ENCODE measurements around the gene TTC31.

The TTC31 gene

DNA sequence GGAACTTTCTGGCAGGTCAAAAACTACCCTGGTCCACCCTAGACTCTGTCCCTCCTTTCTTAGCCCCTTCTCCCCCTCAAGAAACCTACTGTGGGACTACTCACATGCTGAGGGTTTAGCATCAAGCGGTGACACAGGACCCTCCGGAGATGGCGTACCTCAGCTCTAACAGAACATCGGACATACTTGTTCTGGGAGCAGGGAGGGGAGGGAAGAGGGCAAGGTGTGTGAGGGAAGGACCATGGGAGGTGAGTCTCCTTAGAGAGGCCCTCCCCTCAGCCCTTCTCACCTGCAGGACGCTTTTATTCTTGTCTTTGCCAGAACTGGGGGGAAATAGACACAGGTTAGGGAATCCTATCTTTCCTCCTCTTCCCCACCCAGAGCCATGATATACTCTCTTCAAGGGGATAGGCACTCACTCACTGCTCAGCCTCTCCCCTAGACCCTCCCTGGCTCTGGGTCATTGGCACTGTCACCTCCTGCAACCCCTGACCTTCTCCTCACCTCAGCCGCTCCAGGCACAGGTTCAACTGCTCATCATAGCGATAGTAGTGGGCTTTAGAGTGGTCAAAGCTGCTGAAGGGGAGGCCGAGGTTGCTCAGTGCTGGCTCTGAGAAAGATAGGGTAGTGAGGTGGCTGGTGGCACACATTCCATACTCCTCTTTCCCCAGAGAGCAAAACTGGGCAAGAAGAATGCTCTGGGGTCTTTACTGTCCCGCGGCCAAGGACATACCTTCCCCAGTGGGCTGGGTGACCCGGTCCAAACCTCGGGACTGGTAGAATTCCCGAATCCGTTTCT, 22.8 kb downstream of the TTC31 start:
- no peak for DNase-seq (ENCODE audit: low read depth)

DNA sequence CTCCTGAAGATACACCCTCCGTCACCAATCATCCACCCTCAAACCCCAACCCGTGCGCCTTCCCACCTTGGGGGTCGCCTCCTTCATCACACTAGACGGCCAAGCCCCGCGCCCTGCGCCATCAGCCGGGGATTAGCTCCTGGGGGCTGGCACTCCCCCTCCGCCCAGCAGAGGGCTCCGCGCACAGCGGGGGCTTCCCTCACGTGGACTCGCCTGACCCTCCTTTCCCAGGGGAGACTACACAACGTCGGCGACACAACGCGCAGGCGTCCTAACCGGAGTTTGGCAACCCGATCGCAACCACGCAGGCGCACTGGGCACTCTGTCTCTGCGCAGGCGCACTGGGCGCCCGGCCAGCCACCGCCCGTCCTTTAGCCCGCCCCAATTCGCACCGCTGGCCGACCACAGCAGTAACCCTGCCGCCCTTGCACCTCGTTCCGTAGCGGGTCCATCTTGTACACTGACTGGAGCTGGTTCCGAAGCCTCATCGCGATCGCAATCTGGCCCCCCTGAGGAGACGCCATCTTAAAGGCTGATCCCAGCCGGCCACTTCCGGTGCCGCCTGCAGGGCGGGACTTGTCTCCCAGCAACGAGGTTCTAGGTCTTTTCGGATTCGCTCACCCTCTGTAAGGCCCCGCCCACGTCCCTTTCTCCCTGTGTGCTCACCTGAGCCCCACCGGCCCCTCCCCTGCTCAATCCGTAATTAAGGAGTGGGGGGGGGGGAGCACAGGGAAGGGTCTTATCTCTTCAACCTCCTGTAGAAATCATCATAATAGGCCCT, 24.5 kb downstream of the TTC31 start, which contains the start of gene PCGF1:
Gene PCGF1 (minus strand): TSS at position 551 of the 781 bp plus-strand sequence. CDS start 27 bp downstream, at position 524.
- DNase-seq (ENCODE audit: low read depth) = peak; percentile 97

DNA sequence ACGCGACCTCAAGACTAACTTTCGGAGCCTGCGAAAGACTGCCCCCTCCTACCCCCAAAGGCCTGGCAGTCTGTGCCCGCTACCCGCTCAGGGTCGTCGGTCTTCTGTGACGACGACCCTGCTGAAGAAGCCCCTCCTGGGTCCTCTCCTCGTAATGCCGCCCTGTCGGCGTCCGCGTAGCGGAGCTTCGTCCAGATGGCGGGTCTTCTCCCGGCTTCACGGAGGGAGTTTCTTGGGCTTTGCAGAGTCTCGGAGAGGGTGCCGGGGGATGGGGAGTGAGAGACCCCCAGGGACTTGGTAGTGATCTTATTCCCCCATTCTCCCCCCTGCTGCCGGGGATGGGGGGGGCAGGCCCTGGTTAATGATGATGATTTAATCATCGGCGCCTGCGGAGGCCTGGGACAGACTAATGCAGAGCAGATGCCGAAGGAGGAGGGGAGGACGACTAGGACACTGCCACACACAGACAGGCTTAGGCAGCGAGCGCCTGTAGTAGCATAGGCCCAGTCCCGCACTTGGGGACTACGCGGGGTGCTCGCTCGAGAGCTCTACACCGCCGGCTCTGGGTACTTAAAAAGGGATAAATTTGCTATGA, 25.1 kb downstream of the TTC31 start:
- no peak for DNase-seq (ENCODE audit: low read depth)

DNA sequence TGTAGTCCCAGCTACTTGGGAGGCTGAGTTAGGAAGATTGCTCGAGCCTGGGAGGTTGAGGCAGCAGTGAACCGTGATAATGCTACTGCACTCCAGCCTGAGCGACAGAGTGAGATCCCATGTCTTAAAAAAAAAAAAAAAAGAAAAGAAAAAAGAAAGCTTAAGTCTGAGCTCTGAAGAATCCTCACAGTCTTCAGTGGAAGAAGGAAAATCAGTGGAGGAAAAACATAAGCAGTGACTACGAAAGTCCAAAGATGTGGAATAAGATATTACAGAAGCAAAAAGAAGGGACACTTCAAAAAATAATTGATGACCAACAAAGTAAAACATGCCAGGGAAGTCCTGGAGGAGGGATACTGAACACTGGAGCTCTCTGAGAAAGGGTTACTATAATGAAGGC, 27.4 kb downstream of the TTC31 start:
- no peak for DNase-seq (ENCODE audit: low read depth)

DNA sequence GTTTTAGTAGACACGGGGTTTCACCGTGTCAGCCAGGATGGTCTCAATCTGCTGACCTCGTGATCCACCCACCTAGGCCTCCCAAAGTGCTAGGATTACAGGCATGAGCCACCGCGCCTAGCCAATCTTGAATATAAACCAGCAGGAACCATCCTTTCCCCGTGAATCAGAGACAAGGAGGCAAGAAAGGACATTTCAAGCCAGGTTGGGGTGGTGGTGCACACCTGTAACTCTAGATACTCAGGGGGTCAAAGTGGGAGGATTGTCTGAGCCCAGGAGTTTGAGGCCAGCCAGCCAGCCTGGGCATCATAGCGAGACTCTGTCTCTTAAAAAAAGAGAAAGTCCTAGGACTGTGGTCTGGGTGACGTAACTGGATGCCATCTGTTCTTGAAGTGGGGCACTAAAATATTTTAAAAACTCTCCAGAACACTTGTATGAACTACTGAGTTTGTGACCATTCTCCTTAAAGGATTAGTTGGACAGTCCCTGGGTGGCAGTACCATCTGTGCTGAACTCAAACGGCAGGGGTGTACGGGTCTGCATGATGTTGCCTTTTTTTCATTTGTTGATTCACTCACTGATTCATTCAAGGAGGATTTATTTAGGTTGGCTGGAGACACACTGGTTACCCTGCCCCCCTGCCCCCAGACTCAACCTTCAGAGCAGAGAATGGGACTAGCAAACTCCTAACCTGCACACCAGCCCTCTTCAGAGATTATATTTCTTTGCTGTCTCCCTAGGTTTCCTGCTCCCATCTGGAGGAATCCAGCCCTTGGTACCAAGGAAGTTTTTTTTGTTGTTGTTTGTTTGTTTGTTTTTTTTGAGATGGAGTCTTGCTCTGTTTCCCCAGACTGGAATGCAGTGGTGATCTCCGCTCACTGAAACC, 28.5 kb downstream of the TTC31 start:
- no peak for DNase-seq (ENCODE audit: low read depth)

DNA sequence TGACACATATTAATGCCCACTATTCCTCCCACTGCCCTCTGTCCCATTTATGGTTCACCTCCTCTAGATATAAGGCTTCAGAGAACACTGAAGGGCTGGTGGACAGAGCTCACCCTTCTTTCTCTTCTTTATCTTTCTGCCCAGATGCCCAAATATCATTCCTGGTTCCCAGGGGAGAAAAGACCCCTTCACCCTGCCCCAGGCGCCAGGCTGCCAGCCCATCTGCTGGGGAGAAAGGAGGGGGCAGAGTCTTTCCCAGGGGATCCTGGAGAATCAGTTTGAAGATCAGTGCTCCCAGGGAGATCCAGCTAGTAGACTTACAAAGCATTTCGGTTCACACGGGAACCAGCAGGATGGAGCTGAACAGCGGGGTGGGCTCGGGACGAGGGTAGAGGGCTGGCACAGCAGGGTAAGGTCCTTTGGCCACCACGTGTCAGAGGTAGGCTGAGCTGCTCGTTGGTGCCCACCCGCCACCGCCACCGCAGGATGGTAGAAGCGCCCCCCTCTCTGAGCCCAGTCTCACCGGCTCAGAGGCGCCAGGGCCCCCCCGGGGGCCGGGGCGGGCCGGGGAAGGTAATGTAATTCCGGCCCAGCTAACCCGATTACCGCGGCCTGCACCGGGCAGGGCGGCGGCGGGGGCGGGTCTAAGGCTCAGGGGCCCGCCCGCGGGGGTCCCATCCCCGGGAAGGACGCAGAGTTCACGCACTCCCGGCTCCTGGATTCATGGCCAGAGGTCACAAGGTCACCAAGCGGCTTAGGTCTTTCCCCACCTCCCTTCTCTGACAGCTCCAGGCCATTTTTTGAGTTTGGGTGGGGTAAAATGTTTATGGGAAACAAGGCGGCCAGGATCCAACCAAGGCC, 30.1 kb downstream of the TTC31 start:
- no peak for DNase-seq (ENCODE audit: low read depth)

DNA sequence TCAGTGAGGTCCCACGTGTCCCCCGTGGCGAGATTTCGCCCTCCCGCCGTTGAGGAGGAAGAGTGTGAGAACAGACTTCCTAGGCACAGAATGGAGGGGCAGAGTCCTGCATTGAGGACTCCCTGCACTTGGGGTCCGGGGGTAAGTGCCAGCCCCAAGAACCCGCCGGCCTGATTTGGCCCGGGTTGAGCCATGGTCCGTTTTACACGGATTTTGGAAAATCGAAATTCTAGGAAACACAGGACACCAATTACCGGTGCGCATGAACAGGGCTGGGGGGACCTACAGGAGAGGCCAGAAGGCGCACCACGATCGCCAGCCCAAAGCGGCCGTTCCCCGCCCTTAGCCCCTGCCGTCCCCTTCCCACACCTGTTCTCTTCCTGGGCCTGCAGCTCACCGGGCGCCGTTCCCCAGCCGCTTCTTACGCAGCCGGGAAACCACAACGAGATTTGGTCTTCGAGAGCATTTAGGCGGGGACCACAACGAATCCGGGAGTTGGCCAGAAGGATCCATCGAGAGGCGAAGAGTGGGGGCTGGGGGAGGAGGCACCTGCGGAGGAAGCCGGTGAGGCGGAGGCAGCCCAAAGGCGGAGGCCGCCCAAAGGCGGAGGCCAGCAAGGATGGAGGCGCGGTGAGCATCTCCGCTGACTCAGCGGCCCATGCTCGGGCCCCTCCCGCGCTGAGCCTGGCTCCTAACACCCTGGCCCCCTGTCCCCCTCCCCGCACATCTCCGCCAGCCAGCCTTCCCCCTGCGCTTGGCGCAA, 30.9 kb downstream of the TTC31 start:
- no peak for DNase-seq (ENCODE audit: low read depth)

DNA sequence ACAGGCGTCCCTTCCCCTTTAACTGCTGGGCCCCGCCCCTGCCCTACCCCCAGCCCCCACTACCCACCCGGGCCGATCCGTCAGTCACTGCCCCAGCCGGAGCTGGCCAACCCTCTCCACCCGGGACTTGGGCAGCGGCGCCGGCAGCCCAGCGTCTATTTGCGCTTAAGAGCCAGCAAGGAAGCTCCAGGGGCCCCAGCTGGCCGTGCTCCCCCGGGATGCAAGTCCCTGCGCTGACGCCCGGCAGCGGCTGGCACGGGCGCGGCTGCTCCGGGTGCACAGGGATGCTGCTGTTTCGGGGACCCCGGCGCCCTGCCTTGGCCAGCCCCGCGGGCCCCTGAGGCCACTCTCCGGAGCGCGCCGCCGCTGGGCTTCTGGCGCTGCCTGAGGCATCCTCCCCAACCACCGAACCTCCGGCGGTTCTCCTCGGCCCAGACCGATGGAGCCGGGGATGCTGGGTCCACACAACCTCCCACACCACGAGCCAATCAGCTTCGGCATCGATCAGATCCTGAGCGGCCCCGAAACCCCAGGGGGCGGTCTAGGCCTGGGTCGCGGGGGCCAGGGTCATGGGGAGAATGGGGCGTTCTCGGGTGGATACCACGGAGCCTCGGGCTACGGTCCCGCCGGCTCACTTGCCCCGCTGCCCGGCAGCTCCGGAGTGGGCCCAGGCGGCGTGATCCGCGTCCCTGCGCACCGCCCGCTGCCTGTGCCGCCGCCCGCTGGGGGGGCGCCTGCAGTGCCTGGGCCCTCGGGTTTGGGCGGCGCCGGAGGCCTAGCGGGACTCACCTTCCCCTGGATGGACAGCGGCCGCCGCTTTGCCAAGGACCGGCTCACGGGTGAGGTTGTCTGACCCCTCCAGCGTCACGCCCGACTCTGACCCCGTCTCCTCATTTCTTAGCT, 31.7 kb downstream of the TTC31 start, which contains the start of gene TLX2:
Gene TLX2 (plus strand): TSS at position 83 of the 903 bp plus-strand sequence. CDS start 357 bp downstream, at position 440.
- DNase-seq (ENCODE audit: low read depth) = no peak

DNA sequence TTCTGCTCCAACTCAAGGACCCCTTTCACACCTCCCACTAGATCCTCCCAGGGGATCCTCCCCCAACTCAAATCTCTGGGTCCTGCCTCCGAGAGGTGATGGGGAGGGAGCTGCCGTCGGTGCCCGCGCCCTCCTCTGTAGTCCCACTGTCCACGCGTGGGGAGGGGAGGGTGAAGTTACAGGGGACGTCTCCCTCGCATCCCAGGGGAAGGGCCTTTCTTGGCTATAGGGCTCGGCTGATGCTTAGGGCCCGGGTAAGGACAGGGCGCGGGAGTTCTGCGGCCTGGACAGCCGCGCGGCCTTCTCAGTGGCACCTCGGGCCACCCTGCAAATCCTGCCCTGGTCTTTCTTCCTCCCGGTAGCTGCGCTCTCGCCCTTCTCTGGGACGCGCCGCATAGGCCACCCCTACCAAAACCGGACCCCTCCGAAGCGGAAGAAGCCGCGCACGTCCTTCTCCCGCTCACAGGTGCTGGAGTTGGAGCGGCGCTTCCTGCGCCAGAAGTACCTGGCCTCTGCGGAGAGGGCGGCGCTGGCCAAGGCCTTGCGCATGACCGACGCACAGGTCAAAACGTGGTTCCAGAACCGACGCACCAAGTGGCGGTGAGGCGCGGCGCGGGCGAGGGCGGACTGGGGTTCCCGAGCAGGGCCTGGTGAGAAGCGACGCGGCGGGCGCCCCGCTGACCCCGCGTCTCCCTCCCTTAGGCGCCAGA, 32.5 kb downstream of the TTC31 start:
- no peak for DNase-seq (ENCODE audit: low read depth)

DNA sequence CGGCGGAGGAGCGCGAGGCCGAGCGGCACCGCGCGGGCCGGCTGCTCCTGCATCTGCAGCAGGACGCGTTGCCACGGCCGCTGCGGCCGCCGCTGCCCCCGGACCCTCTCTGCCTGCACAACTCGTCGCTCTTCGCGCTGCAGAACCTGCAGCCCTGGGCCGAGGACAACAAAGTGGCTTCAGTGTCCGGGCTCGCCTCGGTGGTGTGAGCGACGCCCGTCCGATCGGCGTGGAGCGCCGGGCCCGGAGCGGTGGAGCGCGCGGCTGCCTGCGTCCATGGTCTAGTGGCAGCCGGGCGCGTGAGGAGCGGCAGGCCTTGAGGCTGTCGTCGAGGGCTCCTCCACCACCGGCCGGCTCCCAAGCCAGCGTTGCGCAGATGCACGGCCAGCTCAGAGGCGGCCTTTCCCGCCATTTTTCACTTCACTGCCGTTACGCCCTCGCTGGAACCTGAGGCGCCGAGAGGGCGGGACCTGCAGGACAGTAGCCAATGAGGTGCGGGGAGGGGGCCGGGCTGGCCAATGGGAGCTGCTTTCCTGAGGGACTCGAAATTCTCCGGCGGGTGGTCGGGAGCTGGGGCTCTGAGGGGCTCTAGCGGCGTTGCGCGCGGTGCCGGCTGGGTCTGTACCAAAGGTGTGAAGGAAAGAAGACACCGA, 33.2 kb downstream of the TTC31 start:
- peak; percentile 57 for DNase-seq (ENCODE audit: low read depth)

DNA sequence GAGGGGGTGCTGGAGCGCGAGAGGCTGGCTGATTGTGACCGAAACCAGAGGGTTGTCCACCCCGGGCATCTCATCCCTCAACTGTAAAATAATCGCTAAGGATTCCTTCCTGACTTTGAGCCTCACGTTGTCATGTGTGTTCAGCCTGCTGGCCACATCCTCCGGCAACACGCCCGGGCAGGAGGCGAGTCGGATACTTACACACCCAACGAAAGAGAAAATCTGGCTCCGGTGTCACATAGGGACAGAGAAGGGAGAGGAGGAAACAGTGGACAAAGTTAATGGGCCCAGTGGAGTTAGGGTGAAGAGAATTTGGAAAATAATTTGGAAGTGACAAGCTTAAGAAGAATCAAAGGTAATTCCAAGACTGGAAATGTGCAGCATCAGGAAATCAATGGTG, 33.8 kb downstream of the TTC31 start:
- no peak for DNase-seq (ENCODE audit: low read depth)

DNA sequence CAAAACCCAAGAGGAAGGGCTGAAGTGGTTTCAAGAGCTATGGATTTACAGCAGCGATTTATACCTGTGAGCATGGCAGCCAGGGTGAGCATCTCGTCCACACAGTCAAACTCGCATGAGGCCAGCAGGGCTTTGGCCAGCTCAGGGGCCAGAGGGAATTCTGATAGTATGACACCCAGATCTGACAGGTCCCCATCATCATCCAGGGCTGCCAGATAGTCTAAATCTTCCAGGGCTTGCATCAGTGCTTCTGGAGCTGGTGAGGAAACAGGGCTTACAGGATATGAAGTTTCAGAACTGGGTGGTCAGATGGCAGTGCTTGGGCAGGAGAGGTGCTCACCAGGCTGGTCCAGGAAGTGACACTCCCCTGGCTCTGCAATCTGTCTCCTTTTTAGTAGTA, 39.6 kb downstream of the TTC31 start:
- DNase-seq (ENCODE audit: low read depth) = no peak

DNA sequence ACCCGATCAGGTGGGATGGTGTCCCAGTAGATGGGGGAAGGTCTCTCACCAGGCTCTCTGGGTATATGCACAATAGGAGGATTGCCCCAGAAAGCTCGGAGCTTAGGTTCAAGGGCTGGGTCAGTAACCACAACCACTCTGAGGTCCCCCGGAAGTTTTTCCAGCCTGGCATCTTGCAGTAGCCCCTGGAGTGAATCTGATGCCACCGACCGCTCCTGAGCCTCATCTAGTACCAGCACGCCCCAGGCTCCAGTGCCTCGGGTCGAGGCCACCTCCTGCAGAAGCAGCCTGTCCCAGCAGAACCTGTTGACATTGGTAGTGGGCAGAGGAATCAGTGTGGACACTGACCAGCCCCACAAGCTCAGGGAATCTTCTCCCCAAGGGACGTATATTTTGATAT, 41.1 kb downstream of the TTC31 start:
- no peak for DNase-seq (ENCODE audit: low read depth)

DNA sequence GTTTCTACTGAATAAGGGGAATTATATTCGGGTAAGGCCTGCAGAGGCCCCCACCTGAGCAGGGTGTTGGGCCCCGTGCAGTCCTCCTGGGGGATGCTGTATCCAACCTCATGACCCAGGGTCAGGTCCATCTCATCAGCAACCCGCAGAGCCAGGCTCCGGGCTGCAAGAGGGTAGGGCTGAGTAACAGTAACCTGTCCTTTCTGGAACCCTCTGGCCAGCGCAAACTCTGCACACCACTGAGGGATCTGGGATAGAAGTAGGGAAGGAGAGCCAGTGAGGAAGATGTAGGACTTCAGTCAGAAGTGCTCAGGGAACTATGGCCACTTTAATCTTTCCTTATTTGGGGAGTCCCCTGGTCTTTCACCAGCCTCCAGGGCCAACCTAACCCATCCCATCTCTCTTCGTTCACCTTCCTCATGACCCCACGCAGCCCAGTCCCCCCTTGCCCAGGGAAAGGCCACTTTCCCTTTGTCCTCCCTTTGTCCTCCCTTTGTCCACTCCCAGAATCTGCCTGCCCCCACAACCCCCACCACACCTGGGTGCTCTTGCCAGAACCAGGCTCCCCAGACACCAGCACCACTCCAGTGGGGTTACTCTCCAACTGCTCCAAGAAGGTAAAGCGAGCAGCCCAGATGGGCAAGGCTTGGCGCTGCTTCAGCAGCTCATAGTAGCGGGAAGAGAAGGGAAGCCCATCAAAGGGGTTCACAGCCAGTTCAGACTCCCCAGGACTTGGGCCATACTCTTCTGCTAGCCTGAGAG, 42.3 kb downstream of the TTC31 start:
- DNase-seq (ENCODE audit: low read depth) = no peak

DNA sequence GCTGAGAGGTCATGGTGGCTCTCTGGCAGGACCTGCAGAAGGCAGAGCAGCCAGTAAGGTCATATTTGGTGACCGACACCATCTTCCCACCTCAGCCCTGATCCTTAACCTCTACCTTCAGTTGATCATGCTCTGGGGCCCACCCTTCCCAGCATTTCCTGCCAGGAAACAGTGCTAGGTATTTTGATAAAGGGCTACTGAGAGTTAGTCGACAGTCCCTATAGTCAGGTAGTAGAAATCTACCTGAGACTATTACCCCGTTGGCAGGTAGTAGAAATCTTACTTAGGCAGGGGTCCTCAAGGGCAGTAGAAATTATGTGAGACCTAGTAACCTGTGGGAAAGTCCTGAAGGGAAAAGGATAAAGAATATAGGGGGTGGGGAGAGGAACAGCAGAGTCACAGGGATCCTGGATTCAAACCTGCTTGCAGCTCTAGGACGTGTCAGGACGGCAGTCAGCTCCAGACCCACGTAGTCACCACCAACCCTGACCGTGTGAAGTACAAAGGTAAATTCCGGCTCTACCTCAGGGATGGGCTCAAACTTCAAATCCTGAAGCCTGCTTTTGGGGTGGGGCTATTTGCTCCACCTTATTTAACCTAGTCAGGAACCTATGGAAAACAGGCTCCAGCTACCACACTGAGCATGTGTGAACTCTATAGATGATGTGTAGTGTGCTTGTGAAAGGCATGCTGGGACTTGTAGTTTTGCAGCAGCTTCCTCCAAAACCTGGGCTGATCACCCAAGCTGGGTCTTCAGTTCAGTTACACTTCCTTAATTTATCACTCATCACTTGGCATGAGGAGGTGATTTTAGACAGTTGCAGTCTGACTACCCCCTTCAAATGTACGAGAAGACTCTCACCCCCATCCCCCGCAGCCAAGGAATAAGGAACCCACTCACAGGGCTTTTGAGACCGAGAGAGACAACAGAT, 43.1 kb downstream of the TTC31 start, which contains the start of gene DQX1:
Gene DQX1 (minus strand): TSS at position 515 of the 932 bp plus-strand sequence. CDS start 502 bp downstream, at position 13.
- no peak for DNase-seq (ENCODE audit: low read depth)

Data from stimulated activated CD8-positive, alpha-beta memory T cell treated with anti-CD3 and anti-CD28 coated beads, Interleukin-12 subunit alpha, Interleukin-12 subunit beta, amount 100 ng/mL, for 4 hours (primary cell).